Activated CD4-positive, alpha-beta T cell treated with anti-CD3 and anti-CD28 coated beads, Interleukin-2, amount 10 ng/mL, durations not matched to agents 24 days and 14 days (primary cell): Measurements from ENCODE around the gene ARHGAP24. TPM values are rescaled to one million over a fixed set of nuclear protein-coding genes. Genes with fewer than 3 reads are reported as not detected.

ENCODE experiments used
- DNase-seq: peaks from one replicate; pipeline ENCODE4 v3.0.0; 2022
- H3K27ac Mint-ChIP-seq: one replicate; pipeline ENCODE4 v1.8.0; 2022; ENCODE audit warnings: mild to moderate bottlenecking, mixed read lengths
- H3K27me3 Mint-ChIP-seq: one replicate; pipeline ENCODE4 v1.8.0; 2022; ENCODE audit warnings: mixed read lengths
- H3K36me3 Mint-ChIP-seq: one replicate; pipeline ENCODE4 v1.8.0; 2022; ENCODE audit warnings: low read depth, mild to moderate bottlenecking, mixed read lengths
- H3K4me1 Mint-ChIP-seq: one replicate; pipeline ENCODE4 v1.8.0; 2021; ENCODE audit warnings: mixed read lengths
- H3K4me3 Mint-ChIP-seq: one replicate; pipeline ENCODE4 v1.8.0; 2022; ENCODE audit warnings: mild to moderate bottlenecking, moderate library complexity, mixed read lengths
- H3K9me3 Mint-ChIP-seq: one replicate; pipeline ENCODE4 v1.8.0; 2021; ENCODE audit warnings: mixed read lengths
- intact Hi-C: fragments of 100-400 bp; cut with micrococcal nuclease; formaldehyde crosslinking; loops from one replicate; pipeline ENCODE4 v1.15.1; 2023
- total RNA-seq: library from RNA; stranded (reverse); gene quantifications from 2 replicates; pipeline ENCODE4 v1.2.3, GENCODE V29; 2022

The ARHGAP24 gene
- total RNA-seq, 1 donor from 2014 or later, result not detected

GRCh38 chr4:85557016-85557901 lies 82.3 kb downstream of the ARHGAP24 start:
- H3K27ac Mint-ChIP-seq, result no peak overlapping the region
- H3K36me3 Mint-ChIP-seq, result no peaks in the 10 kb centered on the region
- no peaks in the 10 kb centered on the region for H3K4me1 Mint-ChIP-seq
- no peak for DNase-seq
- no peak overlapping the region for H3K4me3 Mint-ChIP-seq
- peaks cover 10% of the 10 kb centered on the region for H3K9me3 Mint-ChIP-seq
- H3K27me3 Mint-ChIP-seq, result no peaks in the 10 kb centered on the region
- intact Hi-C loops, result no loop called here

GRCh38 chr4:85565761-85566480 lies 91.0 kb downstream of the ARHGAP24 start:
- Mint-ChIP-seq H3K4me3 (no peak overlapping the region), H3K36me3 (no peaks in the 10 kb centered on the region), H3K27me3 (no peaks in the 10 kb centered on the region), H3K9me3 (peaks cover 4% of the 10 kb centered on the region), H3K27ac (no peak overlapping the region), H3K4me1 (no peaks in the 10 kb centered on the region)
- DNase-seq, result no peak
- intact Hi-C loops, result no loop called here

GRCh38 chr4:85569730-85570299 lies 94.9 kb downstream of the ARHGAP24 start:
- H3K4me3 Mint-ChIP-seq, result no peak overlapping the region
- H3K27me3 Mint-ChIP-seq, result no peaks in the 10 kb centered on the region
- H3K36me3 Mint-ChIP-seq, result no peaks in the 10 kb centered on the region
- H3K4me1 Mint-ChIP-seq, result no peaks in the 10 kb centered on the region
- no peaks in the 10 kb centered on the region for H3K9me3 Mint-ChIP-seq
- intact Hi-C loops, result no loop called here
- no peak for DNase-seq
- H3K27ac Mint-ChIP-seq, result no peak overlapping the region

GRCh38 chr4:85570388-85570787 lies 95.4 kb downstream of the ARHGAP24 start:
- Mint-ChIP-seq H3K4me1 (no peaks in the 10 kb centered on the region), H3K4me3 (no peak overlapping the region), H3K27ac (no peak overlapping the region), H3K27me3 (no peaks in the 10 kb centered on the region), H3K9me3 (no peaks in the 10 kb centered on the region), H3K36me3 (no peaks in the 10 kb centered on the region)
- no peak for DNase-seq
- intact Hi-C loops, result no loop called here

GRCh38 chr4:85571008-85571407 lies 96.1 kb downstream of the ARHGAP24 start:
- DNase-seq, result no peak
- H3K4me1 Mint-ChIP-seq, result no peaks in the 10 kb centered on the region
- no peaks in the 10 kb centered on the region for H3K27me3 Mint-ChIP-seq
- H3K36me3 Mint-ChIP-seq, result no peaks in the 10 kb centered on the region
- H3K9me3 Mint-ChIP-seq, result no peaks in the 10 kb centered on the region
- H3K4me3 Mint-ChIP-seq, result no peak overlapping the region
- intact Hi-C loops, result no loop called here
- H3K27ac Mint-ChIP-seq, result no peak overlapping the region

- intact Hi-C loops, result no loop called here
- Mint-ChIP-seq H3K9me3 (no peaks in the 10 kb centered on the region), H3K27me3 (no peaks in the 10 kb centered on the region), H3K4me1 (no peaks in the 10 kb centered on the region), H3K27ac (no peak overlapping the region), H3K4me3 (no peak overlapping the region), H3K36me3 (no peaks in the 10 kb centered on the region)
- DNase-seq, result no peak
Observed at GRCh38 chr4:85573270-85573669, 98.3 kb downstream of the ARHGAP24 start.

- no peak overlapping the region for H3K27ac Mint-ChIP-seq
- H3K9me3 Mint-ChIP-seq, result no peaks in the 10 kb centered on the region
- H3K36me3 Mint-ChIP-seq, result no peaks in the 10 kb centered on the region
- no peaks in the 10 kb centered on the region for H3K27me3 Mint-ChIP-seq
- DNase-seq, result no peak
- no peaks in the 10 kb centered on the region for H3K4me1 Mint-ChIP-seq
- H3K4me3 Mint-ChIP-seq, result no peak overlapping the region
- intact Hi-C loops, result no loop called here
Observed at GRCh38 chr4:85577307-85577706, 102.4 kb downstream of the ARHGAP24 start.

GRCh38 chr4:85579942-85580341 lies 105.0 kb downstream of the ARHGAP24 start:
- no peak overlapping the region for H3K27ac Mint-ChIP-seq
- no peak overlapping the region for H3K4me3 Mint-ChIP-seq
- no peak for DNase-seq
- intact Hi-C loops, result no loop called here
- no peaks in the 10 kb centered on the region for H3K36me3 Mint-ChIP-seq
- no peaks in the 10 kb centered on the region for H3K27me3 Mint-ChIP-seq
- H3K9me3 Mint-ChIP-seq, result no peaks in the 10 kb centered on the region
- no peaks in the 10 kb centered on the region for H3K4me1 Mint-ChIP-seq

- Mint-ChIP-seq H3K27ac (no peak overlapping the region), H3K9me3 (no peaks in the 10 kb centered on the region), H3K36me3 (no peaks in the 10 kb centered on the region), H3K4me1 (no peaks in the 10 kb centered on the region), H3K27me3 (no peaks in the 10 kb centered on the region), H3K4me3 (no peak overlapping the region)
- intact Hi-C loops, result no loop called here
- no peak for DNase-seq
Observed at GRCh38 chr4:85580489-85580888, 105.5 kb downstream of the ARHGAP24 start.

GRCh38 chr4:85587952-85588351 lies 113.0 kb downstream of the ARHGAP24 start:
- H3K9me3 Mint-ChIP-seq, result no peaks in the 10 kb centered on the region
- no peak overlapping the region for H3K27ac Mint-ChIP-seq
- no peak overlapping the region for H3K4me3 Mint-ChIP-seq
- no peaks in the 10 kb centered on the region for H3K36me3 Mint-ChIP-seq
- no peaks in the 10 kb centered on the region for H3K4me1 Mint-ChIP-seq
- H3K27me3 Mint-ChIP-seq, result no peaks in the 10 kb centered on the region
- intact Hi-C loops, result no loop called here
- no peak for DNase-seq

GRCh38 chr4:85591406-85592098 lies 116.6 kb downstream of the ARHGAP24 start:
- H3K36me3 Mint-ChIP-seq, result no peaks in the 10 kb centered on the region
- H3K9me3 Mint-ChIP-seq, result no peaks in the 10 kb centered on the region
- no peak overlapping the region for H3K27ac Mint-ChIP-seq
- DNase-seq, result no peak
- H3K27me3 Mint-ChIP-seq, result no peaks in the 10 kb centered on the region
- intact Hi-C loops, result no loop called here
- H3K4me1 Mint-ChIP-seq, result no peaks in the 10 kb centered on the region
- H3K4me3 Mint-ChIP-seq, result no peak overlapping the region

GRCh38 chr4:85595098-85595775 lies 120.3 kb downstream of the ARHGAP24 start:
- Mint-ChIP-seq H3K36me3 (no peaks in the 10 kb centered on the region), H3K4me1 (no peaks in the 10 kb centered on the region), H3K9me3 (no peaks in the 10 kb centered on the region), H3K4me3 (no peak overlapping the region), H3K27ac (no peak overlapping the region), H3K27me3 (no peaks in the 10 kb centered on the region)
- no peak for DNase-seq
- intact Hi-C loops, result no loop called here

GRCh38 chr4:85595796-85596559 lies 121.0 kb downstream of the ARHGAP24 start:
- Mint-ChIP-seq H3K27ac (no peak overlapping the region), H3K27me3 (no peaks in the 10 kb centered on the region), H3K4me1 (no peaks in the 10 kb centered on the region), H3K9me3 (no peaks in the 10 kb centered on the region), H3K4me3 (no peak overlapping the region), H3K36me3 (no peaks in the 10 kb centered on the region)
- intact Hi-C loops, result no loop called here
- no peak for DNase-seq
